Esophagus squamous epithelium (tissue), 4 donors: ENCODE data around the gene KRTAP10-2.

Experiments used
- POLR2A ChIP-seq, 4 donors: fragments of 450-650 bp; IDR thresholded peaks; one replicate each; pipeline ENCODE4 v1.6.1; 2017; ENCODE audit warnings: antibody characterized with exemption in 4 of 4, mild to moderate bottlenecking in 4 of 4, moderate library complexity in 3 of 4
- TF ChIP-seq, protein P1 (sequence below), 6 experiments: fragments of 450-650 bp in 4 of 6; fragments of 200-600 bp in 2 of 6; sonication (generic) in 2 of 6; IDR thresholded peaks; one replicate each; pipeline ENCODE4 v1.5.1; 2016 to 2019; ENCODE audit warnings: antibody characterized with exemption in 6 of 6, mild to moderate bottlenecking in 4 of 6, moderate library complexity in 4 of 6

DNA sequence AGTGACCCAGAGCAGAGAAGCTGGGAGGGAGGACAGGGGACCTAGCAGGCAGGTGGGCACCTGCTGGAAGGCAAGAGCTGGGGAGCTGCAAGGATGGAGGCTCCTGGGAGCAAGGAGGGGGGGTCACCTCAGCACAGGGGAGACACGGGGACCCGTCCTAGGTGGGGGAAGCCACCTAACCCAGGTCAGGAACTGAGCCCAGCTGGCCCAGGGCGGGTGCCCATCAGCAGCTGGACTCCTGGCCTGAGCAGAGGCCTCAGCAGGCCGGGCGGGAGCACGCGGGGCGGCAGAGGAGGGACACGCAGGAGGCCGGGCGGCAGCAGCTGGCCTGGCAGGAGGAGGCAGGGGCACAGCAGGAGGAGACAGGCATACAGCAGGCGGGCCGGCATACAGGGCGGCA lies 12.3 kb downstream of the KRTAP10-2 start:
- TF ChIP-seq POLR2A (IDR thresholded peaks at IDR 0.05), result no peak
- TF ChIP-seq, protein P1, sequence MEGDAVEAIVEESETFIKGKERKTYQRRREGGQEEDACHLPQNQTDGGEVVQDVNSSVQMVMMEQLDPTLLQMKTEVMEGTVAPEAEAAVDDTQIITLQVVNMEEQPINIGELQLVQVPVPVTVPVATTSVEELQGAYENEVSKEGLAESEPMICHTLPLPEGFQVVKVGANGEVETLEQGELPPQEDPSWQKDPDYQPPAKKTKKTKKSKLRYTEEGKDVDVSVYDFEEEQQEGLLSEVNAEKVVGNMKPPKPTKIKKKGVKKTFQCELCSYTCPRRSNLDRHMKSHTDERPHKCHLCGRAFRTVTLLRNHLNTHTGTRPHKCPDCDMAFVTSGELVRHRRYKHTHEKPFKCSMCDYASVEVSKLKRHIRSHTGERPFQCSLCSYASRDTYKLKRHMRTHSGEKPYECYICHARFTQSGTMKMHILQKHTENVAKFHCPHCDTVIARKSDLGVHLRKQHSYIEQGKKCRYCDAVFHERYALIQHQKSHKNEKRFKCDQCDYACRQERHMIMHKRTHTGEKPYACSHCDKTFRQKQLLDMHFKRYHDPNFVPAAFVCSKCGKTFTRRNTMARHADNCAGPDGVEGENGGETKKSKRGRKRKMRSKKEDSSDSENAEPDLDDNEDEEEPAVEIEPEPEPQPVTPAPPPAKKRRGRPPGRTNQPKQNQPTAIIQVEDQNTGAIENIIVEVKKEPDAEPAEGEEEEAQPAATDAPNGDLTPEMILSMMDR (IDR thresholded peaks at IDR 0.05), result no peak
